Lower lobe of right lung (tissue), 2 donors: Measurements from ENCODE around the gene UBAC2. TPM values are rescaled to one million over a fixed set of nuclear protein-coding genes. Genes with fewer than 3 reads are reported as not detected.

ENCODE experiments used
- ATAC-seq, 2 donors: fragments of 200-7000 bp; cut with Tn5 transposase; one replicate each; pipeline ENCODE4 v1.9.1; 2020 to 2022; ENCODE audit warnings: mild to moderate bottlenecking in 2 of 2, moderate library complexity in 2 of 2
- DNase-seq: peaks from one replicate; pipeline ENCODE4 v3.0.0-alpha.2; 2020
- H3K27ac ChIP-seq: fragments of 200-600 bp; one replicate; pipeline ENCODE4 v1.8.0; 2022
- H3K27me3 ChIP-seq: fragments of 200-600 bp; one replicate; pipeline ENCODE4 v1.8.0; 2022; ENCODE audit warnings: low read depth
- H3K36me3 ChIP-seq: fragments of 200-600 bp; one replicate; pipeline ENCODE4 v1.8.0; 2022; ENCODE audit warnings: mild to moderate bottlenecking
- H3K4me1 ChIP-seq: fragments of 200-600 bp; one replicate; pipeline ENCODE4 v1.8.0; 2022
- H3K4me3 ChIP-seq: fragments of 200-600 bp; one replicate; pipeline ENCODE4 v1.8.0; 2022; ENCODE audit warnings: mild to moderate bottlenecking
- H3K9me3 ChIP-seq: fragments of 200-600 bp; one replicate; pipeline ENCODE4 v1.8.0; 2022
- intact Hi-C: fragments of 100-400 bp; cut with DNase I; formaldehyde crosslinking; loops from one replicate; pipeline ENCODE4 v1.11.0; 2022
- total RNA-seq: library from RNA; stranded (reverse); fragmentation: NEBNext Ultra II Directional; extraction: Animal tissue kit (Norgen Biotek cat#: 25700); gene quantifications from one replicate; pipeline ENCODE4 v1.2.1, GENCODE V29; 2021
- TF ChIP-seq, protein P1 (sequence below): fragments of 200-600 bp; IDR thresholded peaks from one replicate; pipeline ENCODE4 v1.8.0; 2022; ENCODE audit warnings: antibody characterized with exemption, mild to moderate bottlenecking
- donor health status: DM: no; HTN: yes; CAD: no; lungs with severe emphysema.

Gene UBAC2
- total RNA-seq, 1 donor from 2014 or later: 44.5 TPM

DNA sequence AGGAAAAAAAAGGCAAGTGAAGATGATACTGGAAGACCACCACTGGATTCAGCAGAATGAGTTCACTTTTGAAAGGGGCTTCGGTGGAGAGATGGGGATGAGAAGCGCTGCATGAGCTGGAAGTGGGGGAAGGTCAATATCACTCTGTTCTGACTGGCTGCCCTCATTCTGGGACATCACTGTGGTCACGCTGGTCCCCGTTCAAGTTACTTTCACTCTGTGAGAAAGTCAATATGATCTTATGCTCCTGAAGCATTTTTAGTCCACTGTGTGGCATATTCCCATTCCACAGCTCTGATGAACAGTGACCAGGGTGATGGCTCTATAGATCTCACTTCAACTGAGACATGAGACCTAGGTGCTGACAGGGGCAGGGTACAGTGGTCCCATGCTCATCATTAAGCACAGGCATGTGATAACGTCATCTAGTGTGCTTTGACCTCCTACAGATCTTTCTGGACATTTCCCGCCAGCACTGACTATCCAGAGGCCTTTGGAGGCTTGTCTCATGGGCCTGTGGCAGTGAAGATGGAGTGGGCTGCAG lies 146.8 kb downstream of the UBAC2 start:
- peaks cover 67% of the 10 kb centered on the region for H3K36me3 ChIP-seq
- no peaks in the 10 kb centered on the region for H3K4me1 ChIP-seq

GRCh38 chr13:99347911-99348451 lies 147.3 kb downstream of the UBAC2 start:
- Histone ChIP-seq H3K27ac (no peak overlapping the region), H3K9me3 (no peaks in the 10 kb centered on the region), H3K27me3 (no peaks in the 10 kb centered on the region), H3K4me3 (no peak overlapping the region), H3K4me1 (no peaks in the 10 kb centered on the region), H3K36me3 (peaks cover 62% of the 10 kb centered on the region)
- DNase-seq (no peak), ATAC-seq (no peak)
- intact Hi-C loops: no loop called here
- TF ChIP-seq, protein P1, sequence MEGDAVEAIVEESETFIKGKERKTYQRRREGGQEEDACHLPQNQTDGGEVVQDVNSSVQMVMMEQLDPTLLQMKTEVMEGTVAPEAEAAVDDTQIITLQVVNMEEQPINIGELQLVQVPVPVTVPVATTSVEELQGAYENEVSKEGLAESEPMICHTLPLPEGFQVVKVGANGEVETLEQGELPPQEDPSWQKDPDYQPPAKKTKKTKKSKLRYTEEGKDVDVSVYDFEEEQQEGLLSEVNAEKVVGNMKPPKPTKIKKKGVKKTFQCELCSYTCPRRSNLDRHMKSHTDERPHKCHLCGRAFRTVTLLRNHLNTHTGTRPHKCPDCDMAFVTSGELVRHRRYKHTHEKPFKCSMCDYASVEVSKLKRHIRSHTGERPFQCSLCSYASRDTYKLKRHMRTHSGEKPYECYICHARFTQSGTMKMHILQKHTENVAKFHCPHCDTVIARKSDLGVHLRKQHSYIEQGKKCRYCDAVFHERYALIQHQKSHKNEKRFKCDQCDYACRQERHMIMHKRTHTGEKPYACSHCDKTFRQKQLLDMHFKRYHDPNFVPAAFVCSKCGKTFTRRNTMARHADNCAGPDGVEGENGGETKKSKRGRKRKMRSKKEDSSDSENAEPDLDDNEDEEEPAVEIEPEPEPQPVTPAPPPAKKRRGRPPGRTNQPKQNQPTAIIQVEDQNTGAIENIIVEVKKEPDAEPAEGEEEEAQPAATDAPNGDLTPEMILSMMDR: no peak

More for the DNA sequence above, 146.8 kb downstream of the UBAC2 start:
- TF ChIP-seq, protein P1: no peak
- DNase-seq: no peak
- Histone ChIP-seq H3K9me3 (no peaks in the 10 kb centered on the region), H3K27ac (no peak overlapping the region), H3K4me3 (no peak overlapping the region), H3K27me3 (no peaks in the 10 kb centered on the region)
- intact Hi-C loops: no loop called here
- ATAC-seq: no peak

DNA sequence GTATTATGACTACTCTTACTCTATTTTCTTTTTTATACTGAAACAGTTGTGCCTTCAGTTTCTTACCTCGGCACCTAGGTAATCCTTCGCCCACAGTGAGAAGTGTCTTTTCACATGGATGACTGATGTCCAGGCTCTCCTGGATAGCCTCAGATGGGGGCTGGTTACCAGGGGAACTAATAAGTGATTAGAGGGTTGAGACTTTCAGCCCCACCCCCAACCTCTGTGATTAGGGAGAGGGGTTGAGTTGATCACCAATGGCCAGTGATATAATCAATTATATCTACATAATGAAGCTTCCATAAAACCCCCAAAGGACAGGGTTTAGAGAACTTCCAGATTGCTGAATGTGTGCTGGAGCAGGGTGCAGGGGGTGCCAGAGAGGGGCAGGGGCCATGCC lies 149.5 kb downstream of the UBAC2 start:
- Histone ChIP-seq H3K36me3 (peaks cover 41% of the 10 kb centered on the region), H3K4me3 (no peak overlapping the region), H3K27me3 (no peaks in the 10 kb centered on the region), H3K27ac (no peak overlapping the region), H3K9me3 (no peaks in the 10 kb centered on the region), H3K4me1 (peaks cover 5% of the 10 kb centered on the region)
- TF ChIP-seq, protein P1: no peak
- DNase-seq (no peak), ATAC-seq (no peak)
- intact Hi-C loops: no loop called here

DNA sequence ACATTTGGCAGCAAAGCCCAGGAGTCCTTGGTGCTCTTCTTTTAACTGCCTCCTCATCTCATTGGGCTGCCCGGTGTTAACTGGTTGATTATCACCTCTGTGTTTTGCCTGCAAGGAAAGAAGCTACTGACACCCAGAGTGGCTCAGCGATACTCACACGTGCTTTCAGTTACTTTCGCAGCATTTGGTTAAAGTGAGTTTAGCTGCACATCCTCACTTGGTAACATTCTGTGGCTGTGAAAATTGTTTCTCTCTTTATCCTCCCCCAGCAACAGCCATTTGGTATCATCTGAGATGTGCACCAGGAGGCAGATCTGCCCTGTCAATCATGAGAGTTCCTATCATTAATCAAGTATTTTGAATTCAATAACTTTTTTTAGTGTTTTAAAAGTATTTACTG lies 151.1 kb downstream of the UBAC2 start:
- H3K27ac ChIP-seq: no peak overlapping the region
- TF ChIP-seq, protein P1: no peak
- H3K9me3 ChIP-seq: no peaks in the 10 kb centered on the region
- H3K4me3 ChIP-seq: no peak overlapping the region
- intact Hi-C loops: no loop called here
- H3K27me3 ChIP-seq: no peaks in the 10 kb centered on the region
- DNase-seq: no peak
- H3K36me3 ChIP-seq: peaks cover 32% of the 10 kb centered on the region
- no peak for ATAC-seq
- H3K4me1 ChIP-seq: peaks cover 15% of the 10 kb centered on the region

- Histone ChIP-seq H3K4me1 (peaks cover 19% of the 10 kb centered on the region), H3K9me3 (no peaks in the 10 kb centered on the region), H3K27ac (no peak overlapping the region), H3K4me3 (no peak overlapping the region), H3K27me3 (no peaks in the 10 kb centered on the region), H3K36me3 (peaks cover 26% of the 10 kb centered on the region)
- intact Hi-C loops: no loop called here
- ATAC-seq: no peak
- DNase-seq: no peak
- TF ChIP-seq, protein P1: no peak
Measured at GRCh38 chr13:99352351-99353245, 151.9 kb downstream of the UBAC2 start.
